Measurements from ENCODE around the gene RABL2B. TPM values are rescaled to one million over a fixed set of nuclear protein-coding genes. Genes with fewer than 3 reads are reported as not detected.

Gene RABL2B
- total RNA-seq, 1 experiment from 2014 or later, result 36.7 TPM

DNA sequence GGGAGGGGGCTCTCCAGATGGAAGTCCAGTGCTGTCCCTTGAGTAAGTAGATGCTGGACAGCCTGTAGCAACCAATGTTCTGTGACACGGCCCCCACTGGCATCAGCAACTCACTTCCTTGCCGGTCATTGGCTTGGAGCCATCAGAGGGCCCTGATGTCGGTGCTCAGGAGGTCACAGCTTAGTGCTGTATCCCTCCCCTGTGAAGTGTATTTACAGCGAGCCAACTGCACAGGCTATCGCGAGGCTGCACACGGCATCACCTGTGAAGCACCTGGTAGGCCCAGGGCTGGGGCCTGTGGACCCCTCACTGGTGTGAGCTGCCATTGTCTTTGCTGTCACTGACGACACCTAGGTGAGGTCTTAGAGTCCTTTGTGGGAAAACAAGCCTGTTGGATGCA lies 58.8 kb downstream of the RABL2B start:
- Histone ChIP-seq H2AFZ (ENCODE audit: low read depth, low read length, poor library complexity, severe bottlenecking) (no peak overlapping the region), H3K4me2 (ENCODE audit: low read length) (no peak overlapping the region), H3K9me2 (ENCODE audit: insufficient read depth) (no peaks in the 10 kb centered on the region), H3K79me2 (ENCODE audit: insufficient read depth, low read length) (no peaks in the 10 kb centered on the region), H3K4me3 (replicated peaks in 1 of 2; ENCODE audit: low read depth in 1 of 2, low read length in 2 of 2) (no peak overlapping the region), H3K9me3 (ENCODE audit: control insufficient read depth in 1 of 2, insufficient read depth in 1 of 2, low read depth in 1 of 2, low read length in 2 of 2) (no peaks in the 10 kb centered on the region), H3K9ac (ENCODE audit: low read length) (no peak overlapping the region), H4K20me1 (ENCODE audit: insufficient read depth) (no peaks in the 10 kb centered on the region), H3K27ac (ENCODE audit: low read depth, low read length) (no peak overlapping the region), H3K36me3 (ENCODE audit: control insufficient read depth in 1 of 2, insufficient read depth in 2 of 2, low read length in 2 of 2) (peaks cover 0 to 7% of the 10 kb centered on the region in 2 experiments; a peak in 3 of 4 replicates), H3K4me1 (ENCODE audit: control insufficient read depth in 1 of 2, insufficient read depth in 2 of 2, low read length in 2 of 2) (no peaks in the 10 kb centered on the region), H3K27me3 (ENCODE audit: insufficient read depth, low read length) (no peaks in the 10 kb centered on the region)
- ATAC-seq (no peak), DNase-seq (ENCODE audit: low read depth, low spot score) (no peak)
- ChIA-PET RAD21 (ENCODE audit: low non-redundant PET in 1 of 2, low total read pairs in 2 of 2, uncharacterized antibody in 2 of 2, unreplicated experiment in 2 of 2) (no interaction called here), CTCF (no interaction called here), POLR2A (no interaction called here)
- TF ChIP-seq JUND (IDR thresholded peaks at IDR 0.05), result no peak
- no peak for TF ChIP-seq ELF1 (IDR thresholded peaks at IDR 0.05; ENCODE audit: borderline replicate concordance, low read depth)
- TF ChIP-seq ATF3 (IDR thresholded peaks at IDR 0.05), result no peak
- no peak for TF ChIP-seq EZH2phosphoT487 (IDR thresholded peaks at IDR 0.05; ENCODE audit: borderline replicate concordance)
- TF ChIP-seq, protein P1, sequence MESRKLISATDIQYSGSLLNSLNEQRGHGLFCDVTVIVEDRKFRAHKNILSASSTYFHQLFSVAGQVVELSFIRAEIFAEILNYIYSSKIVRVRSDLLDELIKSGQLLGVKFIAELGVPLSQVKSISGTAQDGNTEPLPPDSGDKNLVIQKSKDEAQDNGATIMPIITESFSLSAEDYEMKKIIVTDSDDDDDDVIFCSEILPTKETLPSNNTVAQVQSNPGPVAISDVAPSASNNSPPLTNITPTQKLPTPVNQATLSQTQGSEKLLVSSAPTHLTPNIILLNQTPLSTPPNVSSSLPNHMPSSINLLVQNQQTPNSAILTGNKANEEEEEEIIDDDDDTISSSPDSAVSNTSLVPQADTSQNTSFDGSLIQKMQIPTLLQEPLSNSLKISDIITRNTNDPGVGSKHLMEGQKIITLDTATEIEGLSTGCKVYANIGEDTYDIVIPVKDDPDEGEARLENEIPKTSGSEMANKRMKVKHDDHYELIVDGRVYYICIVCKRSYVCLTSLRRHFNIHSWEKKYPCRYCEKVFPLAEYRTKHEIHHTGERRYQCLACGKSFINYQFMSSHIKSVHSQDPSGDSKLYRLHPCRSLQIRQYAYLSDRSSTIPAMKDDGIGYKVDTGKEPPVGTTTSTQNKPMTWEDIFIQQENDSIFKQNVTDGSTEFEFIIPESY (IDR thresholded peaks at IDR 0.05; ENCODE audit: extremely low read depth, insufficient replicate concordance, low read length), result no peak
- no peak for TF ChIP-seq SP1 (IDR thresholded peaks at IDR 0.05; ENCODE audit: low read depth)
- BruUV-seq (replicated peaks), result no TSS peak
- intact Hi-C loops (cut with micrococcal nuclease), result no loop called here

DNA sequence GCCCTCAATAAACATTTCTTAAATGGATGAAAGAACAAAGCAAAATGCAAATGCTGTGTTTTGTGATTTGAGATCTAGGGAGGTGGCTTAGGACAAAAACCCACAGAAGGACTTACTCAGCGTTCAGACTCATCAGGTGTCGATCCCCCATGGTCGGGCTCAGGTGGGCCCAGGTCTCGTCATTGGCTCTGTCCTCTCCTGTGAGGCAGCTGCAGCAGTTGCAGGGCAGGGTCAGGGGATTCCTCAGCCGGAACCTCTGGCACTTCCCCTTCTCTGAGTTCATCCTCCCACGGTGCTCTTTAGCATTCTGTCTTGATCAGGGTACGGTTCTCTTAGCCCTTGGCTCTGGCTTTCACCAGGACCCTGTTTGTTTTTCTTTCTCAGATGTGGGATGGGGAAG lies 59.4 kb downstream of the RABL2B start:
- BruUV-seq (replicated peaks), result no TSS peak
- ATAC-seq, result no peak
- Histone ChIP-seq H3K9me2 (ENCODE audit: insufficient read depth) (no peaks in the 10 kb centered on the region), H3K9me3 (ENCODE audit: control insufficient read depth in 1 of 2, insufficient read depth in 1 of 2, low read depth in 1 of 2, low read length in 2 of 2) (no peaks in the 10 kb centered on the region), H3K4me1 (ENCODE audit: control insufficient read depth in 1 of 2, insufficient read depth in 2 of 2, low read length in 2 of 2) (no peaks in the 10 kb centered on the region), H3K36me3 (ENCODE audit: control insufficient read depth in 1 of 2, insufficient read depth in 2 of 2, low read length in 2 of 2) (peaks cover 0 to 7% of the 10 kb centered on the region in 2 experiments; a peak in 3 of 4 replicates), H2AFZ (ENCODE audit: low read depth, low read length, poor library complexity, severe bottlenecking) (no peak overlapping the region), H3K4me2 (ENCODE audit: low read length) (no peak overlapping the region), H3K27ac (ENCODE audit: low read depth, low read length) (no peak overlapping the region), H3K4me3 (replicated peaks in 1 of 2; ENCODE audit: low read depth in 1 of 2, low read length in 2 of 2) (no peak overlapping the region), H4K20me1 (ENCODE audit: insufficient read depth) (no peaks in the 10 kb centered on the region), H3K9ac (ENCODE audit: low read length) (no peak overlapping the region), H3K27me3 (ENCODE audit: insufficient read depth, low read length) (no peaks in the 10 kb centered on the region), H3K79me2 (ENCODE audit: insufficient read depth, low read length) (no peaks in the 10 kb centered on the region)
- DNase-seq (ENCODE audit: low read depth, low spot score), result no peak
- intact Hi-C loops (cut with micrococcal nuclease), result no loop called here
- RAD21 ChIA-PET (ENCODE audit: low non-redundant PET in 1 of 2, low total read pairs in 2 of 2, uncharacterized antibody in 2 of 2, unreplicated experiment in 2 of 2), result no interaction called here
- POLR2A ChIA-PET, result no interaction called here
- no peak for TF ChIP-seq YY1 (IDR thresholded peaks at IDR 0.05; ENCODE audit: extremely low read depth, insufficient replicate concordance, low read depth, low read length)
- TF ChIP-seq CEBPB (IDR thresholded peaks at IDR 0.05; ENCODE audit: low read depth), result no peak
- no peak for TF ChIP-seq ATF3 (IDR thresholded peaks at IDR 0.05)
- TF ChIP-seq ZFX (IDR thresholded peaks at IDR 0.05), result no peak
- TF ChIP-seq RAD21 (IDR thresholded peaks at IDR 0.05; ENCODE audit: low read depth), result no peak
- no peak for TF ChIP-seq SP1 (IDR thresholded peaks at IDR 0.05; ENCODE audit: low read depth)
- TF ChIP-seq, protein P2, sequence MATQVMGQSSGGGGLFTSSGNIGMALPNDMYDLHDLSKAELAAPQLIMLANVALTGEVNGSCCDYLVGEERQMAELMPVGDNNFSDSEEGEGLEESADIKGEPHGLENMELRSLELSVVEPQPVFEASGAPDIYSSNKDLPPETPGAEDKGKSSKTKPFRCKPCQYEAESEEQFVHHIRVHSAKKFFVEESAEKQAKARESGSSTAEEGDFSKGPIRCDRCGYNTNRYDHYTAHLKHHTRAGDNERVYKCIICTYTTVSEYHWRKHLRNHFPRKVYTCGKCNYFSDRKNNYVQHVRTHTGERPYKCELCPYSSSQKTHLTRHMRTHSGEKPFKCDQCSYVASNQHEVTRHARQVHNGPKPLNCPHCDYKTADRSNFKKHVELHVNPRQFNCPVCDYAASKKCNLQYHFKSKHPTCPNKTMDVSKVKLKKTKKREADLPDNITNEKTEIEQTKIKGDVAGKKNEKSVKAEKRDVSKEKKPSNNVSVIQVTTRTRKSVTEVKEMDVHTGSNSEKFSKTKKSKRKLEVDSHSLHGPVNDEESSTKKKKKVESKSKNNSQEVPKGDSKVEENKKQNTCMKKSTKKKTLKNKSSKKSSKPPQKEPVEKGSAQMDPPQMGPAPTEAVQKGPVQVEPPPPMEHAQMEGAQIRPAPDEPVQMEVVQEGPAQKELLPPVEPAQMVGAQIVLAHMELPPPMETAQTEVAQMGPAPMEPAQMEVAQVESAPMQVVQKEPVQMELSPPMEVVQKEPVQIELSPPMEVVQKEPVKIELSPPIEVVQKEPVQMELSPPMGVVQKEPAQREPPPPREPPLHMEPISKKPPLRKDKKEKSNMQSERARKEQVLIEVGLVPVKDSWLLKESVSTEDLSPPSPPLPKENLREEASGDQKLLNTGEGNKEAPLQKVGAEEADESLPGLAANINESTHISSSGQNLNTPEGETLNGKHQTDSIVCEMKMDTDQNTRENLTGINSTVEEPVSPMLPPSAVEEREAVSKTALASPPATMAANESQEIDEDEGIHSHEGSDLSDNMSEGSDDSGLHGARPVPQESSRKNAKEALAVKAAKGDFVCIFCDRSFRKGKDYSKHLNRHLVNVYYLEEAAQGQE (IDR thresholded peaks at IDR 0.05; ENCODE audit: low read depth), result no peak
- CTCF ChIA-PET, result no interaction called here
